KG1 (cell line): ENCODE data around the gene RTP5.

Experiments
- DNase-seq: peaks from one replicate; lab custom pipeline; 2025; lab: John Stamatoyannopoulos, UW

RTP5 gene

DNA sequence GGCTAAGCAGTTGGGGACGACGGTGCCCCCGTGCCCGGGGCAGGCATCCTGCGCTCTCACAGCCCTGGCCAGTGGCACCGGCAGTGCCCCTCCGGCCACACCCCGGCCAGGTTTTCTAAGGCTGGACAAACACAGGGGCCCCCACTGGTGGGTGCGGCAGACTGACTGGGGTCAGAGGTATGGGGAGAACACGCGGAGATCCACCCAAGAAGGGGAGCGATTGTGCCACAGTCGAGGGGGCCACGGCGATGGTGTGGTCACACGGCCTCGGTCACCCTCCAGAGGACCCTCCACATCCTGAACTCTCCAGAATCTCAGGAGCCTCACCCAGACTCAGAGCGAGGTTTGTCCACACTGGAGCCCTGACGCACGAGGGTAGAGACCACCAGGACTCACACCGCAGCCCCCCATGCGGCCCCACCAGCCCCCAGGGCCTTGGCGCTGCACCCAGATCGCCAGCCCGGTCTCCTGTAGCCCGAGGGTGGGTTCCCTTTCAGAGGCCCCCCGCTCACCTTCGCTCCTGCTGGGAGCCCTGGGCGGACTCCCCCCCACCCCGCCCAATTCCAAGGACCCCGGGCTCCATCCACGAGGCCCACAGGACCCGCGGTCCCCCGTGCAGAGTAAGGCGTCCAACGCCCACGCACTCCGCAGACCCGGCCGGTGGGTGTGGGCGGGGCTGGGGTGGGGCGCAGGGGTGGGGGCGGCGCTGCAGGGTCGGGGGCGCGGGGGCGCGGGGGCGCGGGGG lies 26.0 kb upstream of the RTP5 start:
- no peak for DNase-seq

DNA sequence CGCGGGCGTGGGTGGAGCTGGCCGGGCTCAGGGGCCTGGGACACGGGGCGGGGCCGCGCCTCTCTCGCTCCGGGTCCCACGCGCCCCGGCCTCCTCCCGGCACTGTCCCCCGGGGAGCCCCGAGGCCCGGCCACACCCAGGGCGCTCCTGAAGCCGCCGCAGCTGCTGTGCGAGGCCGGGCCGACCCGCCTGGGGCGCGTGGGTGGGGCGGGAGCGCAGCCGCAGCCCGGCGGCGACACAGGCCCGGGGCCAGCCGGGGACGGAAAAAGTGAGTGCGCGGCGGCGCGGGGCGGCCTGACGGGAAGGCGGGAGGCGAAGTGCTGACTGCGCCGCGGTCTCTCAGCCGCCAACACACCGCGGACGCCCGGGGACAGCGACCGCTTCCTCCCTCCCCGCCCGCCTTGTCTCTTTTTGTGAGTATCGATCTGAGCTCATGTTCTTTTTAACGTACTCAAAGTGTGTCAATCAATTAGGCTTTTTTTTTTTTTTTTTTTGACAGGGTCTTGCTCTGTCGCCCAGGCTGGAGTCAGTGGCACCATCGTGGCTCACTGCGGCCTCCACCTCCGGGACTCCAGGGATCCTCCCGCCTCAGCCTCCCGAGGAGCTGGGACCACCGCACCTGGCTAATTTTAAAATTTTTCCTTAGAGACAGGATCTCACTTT lies 25.3 kb upstream of the RTP5 start:
- DNase-seq = no peak

DNA sequence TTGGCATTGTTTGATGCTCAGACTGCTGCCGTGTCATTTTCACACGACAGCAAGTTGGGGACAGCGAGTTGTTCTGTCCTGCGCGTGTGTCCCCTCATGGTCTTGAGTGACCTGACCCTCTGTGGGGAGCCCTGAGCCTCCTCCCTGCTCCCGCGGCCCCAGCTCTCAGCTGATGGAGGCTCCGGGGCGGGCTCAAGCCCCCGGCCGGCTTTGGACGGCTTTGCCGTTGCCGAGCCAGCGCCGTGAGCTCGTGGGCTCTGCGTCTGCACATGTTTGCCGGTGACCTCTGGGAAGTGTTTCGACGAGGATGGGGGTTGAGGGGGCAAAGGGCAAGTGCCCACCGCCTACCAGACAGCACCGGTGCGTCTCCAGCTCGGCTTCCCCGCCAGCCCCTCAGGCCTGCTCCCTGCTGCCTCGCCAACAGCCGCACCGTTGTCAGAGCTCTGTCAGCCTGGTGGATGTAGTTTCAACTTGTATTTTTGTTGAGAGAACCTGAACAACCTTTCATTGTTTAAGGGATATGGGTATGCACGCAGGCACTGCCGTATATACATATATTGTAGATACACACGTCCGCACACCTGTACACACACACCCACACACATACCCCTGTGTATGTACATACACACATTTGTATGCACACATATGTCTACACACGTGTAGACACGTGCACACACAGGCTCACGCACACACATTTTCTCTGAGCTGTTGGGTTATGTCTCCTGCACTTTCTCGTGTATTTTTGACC lies 24.5 kb upstream of the RTP5 start:
- DNase-seq = no peak

DNA sequence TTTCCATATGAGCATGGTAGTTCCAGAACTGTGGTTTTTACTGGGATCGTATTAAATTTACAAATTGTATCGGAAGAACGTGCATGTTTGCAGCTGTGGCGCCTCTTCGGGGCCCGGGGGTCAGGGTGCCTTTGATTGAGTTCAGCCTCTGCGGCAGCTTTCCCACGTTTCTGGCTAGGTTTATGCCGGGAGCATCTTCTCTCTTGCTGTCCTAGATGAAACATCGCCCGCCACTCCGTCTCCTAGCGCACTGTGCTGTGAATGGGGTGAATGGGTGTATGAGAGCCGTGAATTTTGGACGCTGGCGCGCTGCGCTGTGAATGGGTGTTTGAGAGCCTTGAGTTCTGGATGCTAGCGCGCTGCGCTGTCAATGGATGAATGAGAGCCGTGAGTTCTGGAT lies 23.1 kb upstream of the RTP5 start:
- no peak for DNase-seq

DNA sequence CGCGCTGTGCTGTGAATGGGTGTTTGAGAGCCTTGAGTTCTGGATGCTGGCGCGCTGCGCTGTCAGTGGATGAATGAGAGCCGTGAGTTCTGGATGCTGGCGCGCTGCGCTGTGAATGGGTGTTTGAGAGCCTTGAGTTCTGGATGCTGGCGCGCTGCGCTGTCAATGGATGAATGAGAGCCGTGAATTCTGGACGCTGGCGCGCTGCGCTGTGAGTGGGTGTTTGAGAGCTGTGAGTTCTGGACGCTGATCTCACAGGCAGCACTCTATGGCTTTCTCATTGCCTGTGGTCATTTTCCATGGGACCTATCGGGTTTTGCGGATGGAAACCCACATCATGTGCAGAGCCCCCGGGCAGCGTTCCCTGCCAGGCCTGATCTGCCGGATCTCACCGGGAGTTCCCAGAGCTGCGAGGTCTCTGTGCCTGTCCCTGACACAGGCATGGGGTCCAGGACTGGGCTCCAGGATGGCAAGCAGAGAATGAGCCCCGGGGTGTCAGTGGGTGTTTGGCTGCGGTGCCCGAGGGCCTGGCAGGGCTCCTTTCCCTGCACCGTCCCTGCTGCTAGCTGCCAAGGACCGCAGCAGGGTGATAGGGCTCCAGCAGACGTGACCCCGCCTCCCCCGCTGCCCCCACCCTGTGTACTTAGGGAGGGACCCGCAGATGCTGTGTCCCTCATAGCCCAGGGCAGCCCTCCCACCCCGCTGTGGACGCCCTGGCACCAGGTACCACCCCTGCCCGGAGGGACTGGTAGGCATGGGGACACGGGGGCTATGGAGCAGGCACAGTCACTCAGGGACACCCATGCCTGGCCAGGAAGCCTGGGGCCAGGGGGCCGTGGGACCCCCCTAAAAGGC lies 20.5 kb upstream of the RTP5 start:
- no peak for DNase-seq

DNA sequence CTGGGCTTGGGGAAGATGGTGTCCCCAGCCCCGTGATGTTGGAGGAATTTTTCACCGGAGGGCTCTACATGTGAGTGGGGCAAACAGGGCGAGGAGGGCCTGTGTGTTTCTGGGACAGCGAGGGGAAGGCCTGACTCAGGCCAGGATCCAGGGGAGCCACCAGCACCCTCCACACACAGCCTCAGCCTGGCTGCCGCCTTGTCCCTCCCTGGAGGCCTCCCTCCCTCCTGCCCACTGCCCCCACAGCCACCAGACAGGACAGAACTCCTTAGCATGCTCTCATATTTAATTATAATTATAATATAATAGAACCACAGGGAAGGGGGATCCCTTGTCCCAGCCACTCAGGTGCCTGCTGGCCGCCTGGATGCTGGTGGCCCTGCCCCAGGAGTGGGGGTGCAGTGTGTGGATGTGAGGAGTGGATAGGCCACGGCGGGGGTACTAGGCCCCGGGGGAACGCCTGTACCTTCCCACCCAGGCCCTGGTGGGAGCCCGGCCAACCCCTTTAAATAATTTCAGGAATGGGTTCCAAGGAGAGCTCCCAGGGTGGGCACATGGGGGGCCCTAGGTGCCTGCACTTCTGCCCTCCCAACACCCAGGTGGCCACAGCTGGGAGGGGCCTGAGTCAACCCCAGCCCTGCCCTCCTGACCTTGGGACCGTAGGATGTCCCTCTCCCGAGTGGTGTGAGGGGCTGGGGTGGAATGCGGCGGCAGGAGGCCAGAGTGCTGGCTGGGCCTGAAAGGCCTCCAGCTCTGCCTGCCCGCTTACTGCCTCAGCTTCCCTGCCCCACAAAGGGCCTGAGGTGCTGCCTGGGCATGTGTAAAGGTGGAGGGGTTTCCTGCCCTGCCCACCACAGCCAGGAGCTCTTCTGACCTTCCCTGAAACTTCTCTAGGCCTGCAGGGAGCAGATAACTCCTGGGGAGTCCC lies 19.6 kb upstream of the RTP5 start:
- DNase-seq = no peak

DNA sequence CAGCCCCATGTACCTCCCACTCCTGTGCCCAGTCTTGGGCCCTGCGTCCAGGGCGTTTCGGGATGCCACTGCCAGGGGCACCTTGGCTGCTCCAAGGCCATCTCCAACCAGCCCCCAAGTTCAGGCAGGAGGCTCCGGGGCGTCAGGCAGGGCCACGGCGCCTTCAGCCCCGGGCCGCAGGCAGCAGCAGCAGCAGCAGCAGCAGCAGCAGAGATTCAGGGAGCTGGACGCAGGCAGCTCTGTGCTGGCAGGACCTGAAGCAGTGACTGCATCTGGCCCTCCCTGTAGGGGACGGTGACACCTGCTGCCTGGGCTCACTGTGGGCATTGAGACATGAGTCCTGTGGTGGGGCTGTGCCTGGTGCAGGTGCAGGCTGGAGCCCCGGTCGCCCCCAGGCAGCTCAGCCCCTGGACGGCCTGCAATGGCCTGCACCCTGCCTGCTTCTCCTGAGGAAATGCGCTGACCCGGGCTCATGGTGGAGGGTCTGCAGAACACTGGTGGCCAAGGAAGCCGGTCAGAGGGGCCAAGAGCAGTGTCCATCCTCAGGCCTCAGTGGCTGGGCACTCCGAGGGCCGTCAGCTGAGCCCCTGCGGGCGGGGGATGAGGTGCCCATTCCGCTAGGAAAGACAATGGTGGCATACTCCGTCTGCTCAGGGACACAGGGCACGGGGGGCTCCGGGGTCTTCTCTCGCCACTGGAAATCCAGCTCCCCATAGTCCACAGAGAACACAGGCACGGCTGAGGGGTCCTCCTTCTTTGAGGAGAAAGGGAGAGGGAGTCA lies 18.8 kb upstream of the RTP5 start:
- DNase-seq = no peak

DNA sequence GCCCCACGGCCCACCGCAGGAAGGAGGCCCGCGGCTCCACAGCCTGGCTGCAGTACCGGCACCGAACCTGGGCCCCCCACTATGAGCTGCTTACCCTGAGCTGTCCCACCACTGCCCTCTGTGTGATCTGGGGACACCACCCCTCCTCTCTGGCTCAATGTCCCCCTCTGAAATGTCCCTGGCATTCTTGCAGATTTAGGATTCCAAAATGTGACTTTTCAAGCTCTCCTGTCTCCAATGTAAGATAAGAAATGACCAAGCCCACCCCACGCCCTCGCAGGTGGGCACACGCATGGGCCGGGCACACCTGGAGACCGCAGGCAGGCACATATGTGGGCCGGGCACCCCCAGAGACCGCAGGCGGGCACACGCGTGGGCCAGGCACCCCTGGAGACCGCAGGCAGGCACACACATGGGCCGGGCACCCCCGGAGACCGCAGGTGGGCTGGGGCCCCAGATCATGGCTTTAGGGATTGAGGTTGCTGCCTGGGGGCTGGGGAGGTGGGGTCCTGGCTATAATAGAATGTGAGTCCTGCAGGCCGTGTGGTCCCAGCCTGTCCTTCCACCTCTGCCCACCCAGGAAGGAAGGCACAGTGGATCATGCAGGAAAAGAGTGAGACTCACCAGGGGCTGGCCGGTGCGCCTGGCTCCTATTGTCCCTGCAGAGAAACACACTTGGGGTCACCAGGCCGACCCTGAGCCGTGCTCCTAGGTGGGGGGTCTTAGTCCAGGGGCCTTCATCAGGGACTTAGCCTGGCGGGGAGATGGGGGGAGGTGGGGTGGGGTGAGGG lies 18.0 kb upstream of the RTP5 start:
- DNase-seq = no peak

DNA sequence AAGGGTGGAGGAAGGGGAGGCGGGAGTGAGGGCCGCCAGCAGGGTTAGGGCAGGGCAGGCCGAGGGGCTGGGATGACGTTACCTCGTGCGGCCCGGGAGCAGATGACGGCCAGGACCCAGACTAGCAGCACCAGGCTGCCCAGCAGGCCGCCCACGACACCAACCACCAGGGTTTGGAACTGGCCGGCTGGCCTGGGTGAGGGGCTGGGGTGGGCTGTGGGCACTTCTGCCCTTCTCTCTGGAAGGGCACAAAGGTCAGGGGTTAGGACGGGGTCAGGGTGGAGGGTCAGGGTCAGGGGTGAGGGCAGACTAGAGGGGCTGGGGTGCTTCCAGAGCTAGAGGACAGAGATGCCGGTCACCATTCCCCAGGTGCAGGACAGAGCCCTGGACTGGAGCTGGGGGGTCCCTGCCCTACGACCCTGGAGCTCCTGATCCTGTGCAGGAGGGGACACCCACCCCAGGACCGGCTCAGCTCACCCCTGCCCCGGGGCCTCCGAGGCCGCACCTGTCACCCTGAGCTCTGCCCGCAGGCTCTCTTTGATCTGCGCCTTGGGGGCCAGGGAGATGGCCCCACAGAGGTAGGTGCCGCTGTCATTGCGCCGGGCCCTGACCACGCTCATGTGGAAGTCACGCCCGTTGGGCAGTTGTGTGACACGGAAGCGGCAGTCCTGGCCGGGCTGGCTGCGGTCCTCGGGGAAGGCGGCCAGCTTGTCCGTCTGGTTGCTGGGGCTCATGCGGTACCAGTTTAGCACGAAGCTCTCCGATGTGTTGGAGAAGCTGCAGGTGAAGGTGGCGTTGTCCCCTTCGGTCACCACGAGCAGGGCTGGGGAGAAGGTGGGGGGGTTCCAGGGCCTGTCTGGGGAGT lies 17.2 kb upstream of the RTP5 start:
- no peak for DNase-seq

DNA sequence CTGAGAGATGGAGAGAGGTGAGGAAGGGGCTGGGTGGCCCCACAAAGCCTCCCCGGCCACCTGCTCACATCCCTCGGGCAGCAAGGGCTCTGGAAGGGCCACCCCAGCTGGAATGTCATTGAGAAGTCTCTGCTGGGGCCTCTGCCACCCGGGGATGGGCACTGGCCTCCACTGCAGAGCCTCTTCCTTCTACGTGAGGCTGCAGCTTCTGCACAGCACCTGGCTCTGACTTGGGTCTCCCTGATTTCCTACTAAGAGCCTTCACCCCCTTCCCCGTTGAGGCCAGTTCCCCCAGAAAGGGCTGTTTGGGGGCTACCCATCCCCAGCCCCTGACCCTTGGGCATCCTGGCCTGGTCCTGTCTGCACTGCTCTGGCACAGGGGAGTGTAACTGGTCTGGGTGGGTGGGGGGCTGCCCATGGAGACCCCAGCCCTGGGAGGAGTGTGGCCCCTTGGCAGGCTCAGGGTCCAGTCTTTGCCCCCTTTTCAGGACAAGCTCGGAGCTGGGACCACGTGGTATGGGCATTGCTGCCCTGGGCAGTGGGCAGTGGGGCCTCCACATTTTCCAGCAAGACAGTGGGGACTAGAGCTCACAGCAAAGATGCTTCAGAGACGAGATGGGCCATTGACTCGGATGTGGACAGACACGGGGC lies 16.4 kb upstream of the RTP5 start:
- no peak for DNase-seq

DNA sequence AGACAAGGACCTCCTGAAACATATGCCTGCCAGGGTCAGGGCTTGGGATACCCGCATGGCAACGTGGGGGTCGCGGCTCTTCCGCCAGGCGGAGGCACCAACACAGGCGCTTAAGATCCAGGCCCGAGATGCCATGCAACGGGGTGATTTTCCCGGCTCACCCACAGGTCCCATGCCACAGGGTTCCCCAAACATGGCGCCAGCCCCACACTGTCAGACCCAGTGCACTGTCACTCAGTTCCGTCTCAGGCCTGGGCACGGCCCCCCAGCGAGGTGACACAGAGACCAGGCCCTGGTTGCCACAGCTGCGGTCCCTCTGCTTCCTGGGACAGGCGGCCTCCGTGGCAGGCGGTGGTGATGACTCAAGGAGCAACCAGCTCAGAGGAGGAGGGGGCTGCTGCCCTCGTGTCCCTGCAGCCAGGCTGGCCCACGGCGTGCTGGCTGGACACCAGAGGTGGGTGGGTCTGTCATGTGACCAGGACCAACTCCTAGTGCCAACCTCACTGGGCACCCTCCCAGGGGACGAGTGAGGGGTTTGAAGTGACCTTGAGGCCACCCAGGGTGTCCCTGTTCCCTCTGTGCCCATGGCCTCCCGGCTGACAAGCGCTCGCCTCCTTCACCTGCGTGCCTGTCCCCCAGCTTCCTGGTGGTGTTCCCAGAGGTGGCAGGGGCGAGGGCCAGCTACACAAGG lies 15.7 kb upstream of the RTP5 start:
- no peak for DNase-seq

DNA sequence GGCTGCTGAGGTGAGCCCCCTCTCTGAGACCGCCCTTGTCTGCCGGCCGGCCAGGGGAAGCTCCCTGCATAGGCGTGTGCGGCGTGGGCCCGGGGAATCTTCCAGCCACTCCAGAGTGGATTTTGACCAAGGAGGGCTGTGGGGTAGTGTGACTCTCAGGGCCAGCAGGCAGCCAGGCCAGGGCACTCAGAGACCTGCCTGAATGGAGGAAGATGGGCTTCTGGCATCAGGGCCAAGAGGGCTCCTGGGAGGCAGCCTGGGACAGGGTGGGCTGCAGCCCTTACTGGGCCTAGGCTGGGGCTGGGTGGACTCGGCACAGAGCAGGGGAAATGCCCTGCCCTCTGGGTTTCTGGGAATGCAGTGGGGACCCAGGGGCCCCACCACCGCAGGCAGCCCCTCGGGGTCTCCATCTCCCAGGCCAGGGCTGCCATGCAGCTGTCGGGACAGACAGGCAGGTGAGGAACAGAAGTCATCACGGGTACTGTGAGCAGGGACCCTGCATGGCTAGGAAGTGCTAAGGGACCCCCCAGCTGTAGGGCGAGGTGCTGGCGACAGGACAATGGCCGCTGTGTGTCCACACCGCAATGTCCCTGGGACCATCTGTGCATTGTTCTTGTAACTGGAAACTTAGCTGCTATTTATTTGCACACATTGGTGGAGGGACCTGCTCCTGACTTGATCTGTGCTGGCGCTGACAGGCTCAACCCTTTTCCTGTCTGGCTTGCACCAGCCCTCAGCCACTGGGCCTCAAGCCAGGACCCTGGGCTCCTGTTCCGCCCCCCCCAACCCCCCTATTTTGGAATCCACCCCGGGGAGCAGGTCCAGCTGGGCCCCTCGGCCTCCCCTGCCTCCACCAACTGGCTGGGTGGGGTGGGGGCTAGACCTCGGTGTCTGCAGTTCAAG lies 14.9 kb upstream of the RTP5 start:
- no peak for DNase-seq

DNA sequence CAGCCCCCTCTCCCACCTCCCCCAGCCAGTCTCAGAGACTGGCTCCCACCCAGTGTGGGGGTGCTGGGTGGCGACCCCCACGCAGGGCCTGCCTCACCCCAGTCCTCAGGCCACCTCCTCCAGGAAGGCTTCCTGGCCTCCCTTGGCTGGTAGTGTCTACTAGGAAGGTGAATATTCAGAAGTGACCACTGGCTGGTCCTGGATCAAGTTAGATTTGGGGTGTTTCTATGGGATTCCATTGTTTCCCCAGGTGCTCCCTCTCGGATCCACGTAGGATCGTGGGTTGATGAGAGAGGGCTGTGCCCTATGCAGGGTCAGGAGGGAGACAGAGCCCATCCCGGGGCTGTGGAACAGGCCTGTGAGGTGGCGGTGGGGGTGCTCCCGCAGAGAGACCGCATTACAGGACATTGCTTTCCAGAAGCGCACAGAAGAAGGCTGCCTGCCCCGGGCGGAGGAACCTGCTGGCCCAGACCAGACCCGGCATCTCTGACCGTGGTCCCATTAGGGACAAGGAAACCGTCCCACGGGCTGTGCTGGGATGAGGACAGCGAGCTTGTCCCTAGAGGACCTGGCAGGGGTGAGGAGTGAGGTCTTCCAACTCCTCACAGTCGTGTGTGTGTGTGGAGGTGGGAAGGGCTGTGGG lies 14.2 kb upstream of the RTP5 start:
- no peak for DNase-seq

DNA sequence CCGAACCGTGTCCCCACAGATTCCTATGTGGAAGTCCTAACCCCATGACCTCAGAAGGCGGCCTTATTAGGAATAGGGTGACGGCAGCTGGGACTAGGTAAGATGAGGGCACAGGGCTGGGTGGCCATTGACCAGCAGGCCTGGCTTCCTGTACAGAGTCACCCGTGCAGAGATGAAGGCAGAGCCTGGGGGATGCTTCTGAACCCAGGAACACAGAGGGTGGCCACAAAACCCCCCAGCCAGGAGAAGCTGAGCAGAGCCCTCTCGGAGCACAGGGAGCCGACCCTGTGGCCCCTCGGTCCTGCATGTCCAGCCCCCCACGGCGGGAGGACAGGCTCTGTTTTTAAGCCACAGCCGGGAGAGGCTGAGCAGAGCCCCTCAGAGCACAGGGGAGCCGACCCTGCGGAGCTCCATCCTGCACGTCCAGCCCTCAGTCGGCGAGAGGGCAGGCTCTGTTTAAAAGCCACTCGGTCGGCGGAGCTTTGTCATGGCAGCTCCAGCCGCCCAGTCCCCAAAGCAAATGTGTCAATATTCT lies 13.6 kb upstream of the RTP5 start:
- DNase-seq = no peak

DNA sequence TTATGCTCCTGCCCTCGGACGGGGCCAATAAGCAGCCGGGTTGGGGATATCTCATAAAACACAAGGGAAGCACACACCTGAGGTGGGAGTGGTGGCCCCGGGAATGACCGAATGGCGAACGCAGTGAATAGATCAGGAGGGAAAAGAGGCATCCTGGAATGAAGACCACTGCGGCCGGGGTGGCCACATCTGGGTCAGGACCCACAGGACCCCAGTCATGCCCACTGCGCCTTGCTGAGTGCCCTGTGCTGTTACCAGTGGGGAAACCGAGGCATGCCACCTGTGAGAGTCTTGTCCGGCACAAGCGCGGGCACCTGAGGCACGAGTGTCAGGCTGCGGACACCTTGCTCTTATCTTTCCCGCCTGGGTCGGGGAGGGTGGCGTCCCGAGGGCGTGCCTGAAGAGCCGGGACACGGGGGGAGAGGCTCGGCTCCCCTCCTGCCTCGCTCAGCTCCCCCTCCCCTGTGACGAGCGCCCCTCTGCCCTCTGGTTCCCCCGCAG lies 12.4 kb upstream of the RTP5 start:
- DNase-seq = no peak
